ENCODE data around the gene SYT8.

SYT8 gene

DNA sequence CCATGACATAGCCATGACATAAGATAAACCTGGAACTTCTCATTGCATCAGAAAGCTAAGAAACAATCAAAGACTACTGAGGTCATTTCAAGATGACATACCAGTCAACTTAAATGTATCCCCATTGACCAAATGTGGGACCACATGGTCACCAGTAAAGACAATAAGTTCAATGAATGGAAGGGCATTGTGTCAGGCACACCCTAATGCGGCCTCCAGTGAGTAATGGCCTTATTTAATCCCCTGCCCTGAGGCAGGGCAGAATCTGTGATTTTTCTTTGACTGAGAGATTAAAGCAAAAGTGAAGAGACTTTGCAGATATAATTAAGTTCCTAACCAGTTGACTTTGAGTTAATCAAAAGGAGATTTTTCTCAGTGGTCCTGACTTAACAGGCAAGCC lies 17.3 kb upstream of the SYT8 start:
- in situ Hi-C loops (cut with MboI; ENCODE audit: low sequenced_read_pairs) = no loop called here

DNA sequence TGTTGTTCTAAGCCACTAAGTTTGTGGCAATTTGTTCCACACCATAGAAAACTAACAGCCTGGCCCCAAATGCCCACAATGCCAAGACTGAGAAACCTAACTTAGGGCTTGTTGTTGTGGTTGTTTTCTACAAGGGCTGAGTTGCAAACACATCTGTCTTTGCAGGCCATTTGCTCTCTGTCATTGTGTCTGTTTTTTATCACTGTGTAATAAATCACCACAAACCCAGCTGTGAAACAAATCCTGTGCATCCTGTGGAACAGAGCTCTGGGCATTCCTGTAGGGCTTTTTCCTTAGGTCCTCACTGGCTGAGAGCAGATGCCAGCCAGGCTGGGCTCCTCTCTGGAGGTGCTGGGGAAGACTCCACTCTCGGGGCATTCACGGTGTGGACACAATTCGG lies 15.7 kb upstream of the SYT8 start:
- in situ Hi-C loops (cut with MboI; ENCODE audit: low sequenced_read_pairs) = no loop called here

DNA sequence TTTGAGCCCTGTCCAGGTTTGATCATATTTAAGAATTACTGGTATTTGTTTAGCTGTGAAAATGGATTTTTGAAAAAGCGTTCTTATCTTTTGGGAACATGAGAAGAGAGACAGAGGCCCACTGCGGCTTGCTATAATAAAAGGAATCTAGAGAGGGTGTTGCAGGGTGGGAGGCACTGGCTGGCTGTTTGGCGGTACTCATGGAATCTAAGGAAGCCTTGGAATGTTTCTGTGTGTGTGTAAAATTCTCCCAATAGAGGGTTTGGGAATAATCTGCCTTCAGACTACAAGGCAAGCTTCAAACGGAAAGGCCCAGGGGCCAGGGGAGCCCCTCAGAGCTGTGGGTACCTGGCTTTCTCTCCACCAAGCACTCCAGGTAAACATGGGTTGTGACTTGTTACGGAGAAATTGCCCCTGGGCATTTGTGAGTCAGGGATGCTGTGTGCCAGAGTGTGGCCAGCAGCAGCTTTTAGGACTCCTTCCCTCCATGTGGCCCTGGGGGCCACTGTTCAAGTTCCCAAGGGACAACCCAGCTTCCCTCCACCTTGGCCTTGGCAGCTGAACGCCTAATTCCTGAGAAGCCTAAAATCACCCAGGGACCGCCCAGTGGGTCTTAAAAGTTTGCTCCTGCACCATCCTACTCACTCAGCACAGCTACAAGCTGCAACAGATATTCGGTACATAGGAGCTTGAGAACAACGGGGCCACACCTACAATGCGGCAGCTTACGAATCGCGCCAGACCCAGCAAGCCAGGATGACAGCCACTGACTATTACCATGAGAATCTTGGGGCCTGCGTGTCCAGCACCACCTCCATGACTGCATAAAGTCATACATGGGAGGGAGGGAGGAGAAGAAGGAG lies 14.1 kb upstream of the SYT8 start:
- in situ Hi-C loops (cut with MboI; ENCODE audit: low sequenced_read_pairs) = no loop called here

DNA sequence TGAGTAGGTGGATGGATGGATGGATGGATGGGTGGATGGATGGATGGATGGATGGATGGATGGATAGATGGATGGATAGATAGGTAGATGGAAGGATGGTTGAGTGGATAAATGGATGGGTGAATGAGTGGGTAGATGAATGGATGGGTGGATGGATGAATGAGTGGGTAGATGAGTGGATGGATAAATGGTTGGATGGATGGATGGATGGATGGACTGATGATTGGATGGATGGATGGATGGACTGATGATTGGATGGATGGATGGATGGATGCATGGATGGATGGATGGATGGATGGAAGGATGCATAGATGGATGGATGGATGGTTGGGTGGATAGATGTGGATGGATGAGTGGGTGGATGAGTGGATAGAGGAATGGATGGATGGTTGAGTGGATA lies 13.2 kb upstream of the SYT8 start:
- in situ Hi-C loops (cut with MboI; ENCODE audit: low sequenced_read_pairs) = no loop called here

DNA sequence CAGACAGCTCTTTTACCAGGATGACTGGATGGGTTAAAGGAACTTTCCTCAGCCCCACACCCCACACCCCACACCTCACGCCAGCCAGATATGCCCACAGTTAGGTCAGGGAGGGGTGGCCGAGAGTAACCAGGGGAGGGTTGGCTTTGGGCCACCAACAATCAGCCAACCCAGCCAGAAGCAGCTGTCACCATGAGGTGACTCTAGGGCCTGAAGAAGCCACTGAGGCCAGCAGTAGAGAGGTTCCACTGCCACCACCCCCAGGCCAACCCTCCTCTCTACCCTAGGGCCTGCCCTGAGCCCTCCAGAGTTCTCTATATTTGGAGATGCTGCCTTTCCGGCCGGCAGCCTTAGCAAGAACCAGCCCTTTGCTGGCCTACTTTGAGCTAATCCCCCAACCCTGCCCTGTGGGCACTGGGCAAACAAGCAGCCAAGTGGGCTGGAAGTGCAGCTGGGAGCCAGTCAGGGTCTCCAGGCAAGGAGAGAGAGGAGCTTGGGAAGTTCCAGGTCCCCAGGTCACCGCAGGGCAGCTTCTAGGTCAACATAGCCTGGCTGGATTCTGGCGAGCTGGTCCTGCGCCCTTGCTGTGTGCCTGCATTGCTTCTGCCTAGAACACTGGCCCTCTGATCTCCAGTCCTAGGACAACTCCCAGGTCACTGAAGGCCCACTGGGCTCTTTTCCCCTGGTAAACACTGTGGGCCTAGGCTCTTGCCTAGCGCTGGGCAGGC lies 12.0 kb upstream of the SYT8 start:
- in situ Hi-C loops (cut with MboI; ENCODE audit: low sequenced_read_pairs) = no loop called here

DNA sequence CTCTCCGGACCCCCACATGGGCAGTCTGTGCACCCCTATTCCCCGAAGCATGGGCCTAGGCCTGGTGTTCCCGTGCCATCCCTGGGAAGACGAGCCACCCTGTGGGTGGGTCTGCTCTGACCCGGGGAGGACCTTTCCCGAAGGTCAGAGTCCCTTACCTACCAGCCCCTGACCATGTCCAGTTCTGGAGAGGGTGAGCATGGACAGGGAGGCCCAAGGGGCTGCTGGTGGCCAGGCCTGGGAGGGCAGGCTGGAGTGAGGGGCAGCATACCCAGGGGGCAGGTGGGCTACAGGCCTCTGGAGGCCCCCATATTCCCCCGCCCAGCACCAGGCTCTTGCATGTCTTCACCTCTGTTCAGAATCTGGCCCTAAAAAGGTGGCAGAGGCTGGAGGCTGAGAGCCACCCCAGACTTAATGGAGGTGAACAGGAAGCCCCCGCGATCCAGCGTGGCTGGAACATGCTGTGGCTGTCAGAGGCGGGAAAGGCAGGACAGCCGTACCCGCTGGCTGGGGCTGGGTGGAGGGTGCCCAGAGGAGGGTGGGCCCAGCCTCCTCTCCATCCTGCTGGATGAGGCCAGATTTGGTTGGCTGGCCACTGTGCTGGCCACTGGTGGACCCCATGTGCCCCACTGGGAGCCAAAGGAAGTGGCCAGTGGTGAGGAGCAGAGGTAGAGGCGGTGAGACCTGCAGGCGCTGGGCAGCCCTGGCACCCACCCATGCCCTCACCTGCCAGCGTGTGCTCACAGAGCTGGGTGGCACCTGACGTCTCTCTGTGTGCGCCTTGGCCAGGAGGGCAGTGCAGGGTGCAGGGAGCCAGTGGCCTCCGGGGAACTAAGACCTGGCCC lies 11.2 kb upstream of the SYT8 start:
- in situ Hi-C loops (cut with MboI; ENCODE audit: low sequenced_read_pairs) = no loop called here

DNA sequence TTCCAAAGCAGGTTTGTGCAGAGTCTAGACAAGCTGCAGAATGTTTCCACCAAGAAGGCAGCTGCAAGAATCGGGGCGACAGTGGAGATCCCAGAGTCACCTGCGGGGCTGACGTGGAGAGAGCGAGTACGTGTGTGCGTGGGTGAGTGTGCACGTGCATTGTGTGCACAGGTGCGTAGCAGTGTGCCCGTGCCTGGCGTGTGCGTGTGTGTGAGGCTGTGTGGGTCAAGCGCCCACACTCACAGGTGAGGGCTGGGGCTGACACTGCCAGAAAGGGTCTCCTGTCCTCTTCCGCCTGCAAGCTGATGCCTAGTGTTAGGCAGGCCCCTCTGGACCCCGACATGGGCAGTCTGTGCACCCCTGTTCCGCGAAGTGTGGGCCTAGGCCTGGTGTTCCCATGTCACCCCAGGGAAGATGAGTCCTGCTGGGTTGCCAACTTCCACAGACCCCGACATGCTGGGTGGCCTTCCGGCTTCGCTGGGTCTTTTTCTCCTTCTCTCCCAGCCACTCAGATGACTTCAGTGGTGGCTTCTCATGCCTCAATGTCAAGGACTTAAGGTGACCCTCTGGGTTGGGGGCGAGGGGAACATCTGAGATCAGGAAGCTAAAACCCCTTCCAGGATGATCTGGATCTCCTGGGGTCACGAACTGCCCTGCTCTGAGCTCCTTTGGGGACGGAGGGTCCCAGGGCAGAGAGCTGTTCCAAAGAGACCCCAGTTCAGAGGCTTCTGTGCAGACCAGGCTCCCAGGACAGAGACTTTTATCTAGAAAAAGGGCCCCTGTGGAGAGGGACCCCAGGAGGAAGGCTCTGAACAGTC lies 10.4 kb upstream of the SYT8 start:
- in situ Hi-C loops (cut with MboI; ENCODE audit: low sequenced_read_pairs) = no loop called here

DNA sequence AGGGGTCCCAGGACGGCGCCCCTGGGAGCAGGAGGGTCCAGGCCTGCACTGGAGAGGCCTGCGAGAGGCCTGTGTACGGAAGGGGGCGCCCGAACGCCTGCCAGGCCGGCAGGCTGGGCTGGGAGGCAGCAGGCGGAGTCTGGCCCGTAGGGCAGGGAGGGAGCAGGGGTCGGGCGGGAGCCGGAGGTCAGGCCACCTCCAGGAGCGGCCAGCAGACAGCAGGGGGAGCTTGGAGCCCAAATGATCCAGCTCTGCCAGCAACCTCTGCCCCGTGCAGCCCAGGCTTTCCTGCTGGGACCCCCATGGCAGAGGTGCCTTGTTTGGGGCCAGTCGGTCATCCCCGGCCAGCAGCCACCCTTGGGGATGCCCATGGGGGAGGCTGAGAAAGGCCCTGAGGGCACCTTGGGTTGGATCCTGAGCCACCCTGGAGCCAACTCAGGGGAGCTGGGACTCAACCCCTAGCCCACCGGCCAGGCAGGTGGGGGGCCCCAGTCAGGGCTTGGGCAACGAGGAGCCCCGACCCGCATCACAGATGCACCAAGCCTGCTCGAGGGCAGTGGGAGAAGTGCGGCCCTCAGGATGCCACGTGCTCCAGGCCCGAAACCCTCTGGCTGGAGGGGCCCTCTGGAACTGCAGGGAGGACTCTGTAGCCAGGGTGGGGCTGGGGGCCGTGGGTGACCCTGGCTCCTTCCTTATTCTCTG lies 9.6 kb upstream of the SYT8 start:
- in situ Hi-C loops (cut with MboI; ENCODE audit: low sequenced_read_pairs) = no loop called here

DNA sequence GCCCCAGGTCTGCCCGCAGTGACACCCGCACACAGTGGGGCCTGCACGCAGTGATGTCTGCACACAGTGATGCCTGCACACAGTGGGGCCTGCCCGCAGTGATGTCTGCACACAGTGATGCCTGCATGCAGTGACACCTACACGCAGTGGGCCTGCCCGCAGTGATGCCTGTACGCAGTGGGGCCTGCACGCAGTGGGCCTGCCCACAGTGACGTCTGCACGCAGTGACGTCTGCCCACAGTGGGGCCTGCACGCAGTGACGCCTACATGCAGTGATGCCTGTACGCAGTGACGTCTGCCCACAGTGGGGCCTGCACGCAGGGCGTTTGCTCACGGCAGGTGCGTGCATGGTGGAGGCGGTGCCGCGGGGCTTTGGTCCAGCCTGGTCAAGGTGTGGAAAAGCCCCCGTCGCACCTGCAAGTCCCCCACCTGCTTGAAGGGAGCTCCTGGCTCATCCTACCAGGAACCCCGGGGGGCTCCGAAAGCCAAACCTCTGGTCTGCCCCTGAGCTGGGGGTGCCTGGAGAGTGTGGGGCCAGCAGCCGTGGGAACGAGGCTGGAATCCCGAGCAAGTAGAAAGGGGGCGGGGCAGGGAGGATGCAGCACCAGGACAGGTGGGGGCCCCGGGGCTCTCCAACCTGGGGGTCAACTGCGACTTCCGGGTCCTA lies 8.9 kb upstream of the SYT8 start:
- in situ Hi-C loops (cut with MboI; ENCODE audit: low sequenced_read_pairs) = no loop called here

DNA sequence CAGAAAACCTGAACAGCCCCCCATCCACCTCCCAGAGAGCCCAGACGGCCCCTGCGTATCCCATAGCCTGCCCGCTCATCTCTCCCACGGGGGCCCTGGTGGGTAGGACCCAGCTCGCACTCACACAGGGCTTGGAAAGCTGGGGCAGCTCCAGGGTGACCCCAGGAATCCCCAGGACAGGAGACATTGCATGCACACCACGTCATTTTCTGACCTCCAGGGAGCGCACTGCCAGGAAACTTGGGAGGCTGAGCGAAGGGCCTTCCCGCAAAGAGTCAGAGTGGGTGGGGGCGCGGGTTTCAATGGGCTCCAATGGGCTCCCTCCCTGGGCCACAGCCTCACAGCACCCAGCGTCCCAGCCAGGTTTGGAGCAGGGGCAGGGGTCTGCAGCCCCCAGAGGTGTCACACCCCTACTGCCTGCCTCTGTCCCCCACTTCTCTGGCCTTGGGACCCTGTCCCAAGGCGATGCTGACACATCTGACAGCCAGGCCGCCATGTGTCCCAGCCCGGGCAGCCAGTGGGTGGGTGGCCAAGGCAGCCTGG lies 8.2 kb upstream of the SYT8 start:
- in situ Hi-C loops (cut with MboI; ENCODE audit: low sequenced_read_pairs) = no loop called here

DNA sequence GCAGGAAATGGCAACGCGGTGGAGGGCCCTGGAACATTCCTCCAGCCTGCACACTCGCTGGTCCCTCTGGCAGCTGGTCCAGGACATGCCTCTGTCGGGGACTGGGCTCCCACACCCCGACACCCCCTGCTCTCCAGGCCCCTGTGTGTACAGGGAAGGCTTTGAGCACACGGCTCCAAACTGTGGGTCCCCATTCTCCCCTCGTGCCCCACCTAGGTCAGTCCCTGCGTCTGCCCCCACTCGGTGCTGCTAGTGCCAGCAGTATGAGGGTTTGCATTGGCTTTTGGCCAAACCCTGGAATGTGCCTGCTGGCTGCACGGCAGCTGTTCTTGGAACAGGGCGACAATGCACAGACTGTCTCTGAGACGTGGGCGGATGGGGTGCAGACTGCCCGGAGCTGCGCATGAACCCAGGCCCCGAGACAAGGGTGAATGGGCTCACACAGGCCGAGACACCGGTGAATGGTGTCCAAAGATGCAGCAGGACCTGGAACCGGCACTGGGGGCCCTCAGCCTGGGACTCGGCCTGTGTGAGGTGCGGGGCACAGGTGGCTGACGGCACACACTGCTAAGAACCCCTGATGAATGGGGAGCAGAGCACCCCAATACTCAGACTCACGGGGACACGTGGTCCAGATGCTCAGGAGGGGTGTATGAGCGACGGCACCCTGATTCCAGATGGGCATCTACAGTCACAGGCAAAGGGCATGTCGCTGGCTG lies 7.5 kb upstream of the SYT8 start:
- in situ Hi-C loops (cut with MboI; ENCODE audit: low sequenced_read_pairs) = no loop called here

DNA sequence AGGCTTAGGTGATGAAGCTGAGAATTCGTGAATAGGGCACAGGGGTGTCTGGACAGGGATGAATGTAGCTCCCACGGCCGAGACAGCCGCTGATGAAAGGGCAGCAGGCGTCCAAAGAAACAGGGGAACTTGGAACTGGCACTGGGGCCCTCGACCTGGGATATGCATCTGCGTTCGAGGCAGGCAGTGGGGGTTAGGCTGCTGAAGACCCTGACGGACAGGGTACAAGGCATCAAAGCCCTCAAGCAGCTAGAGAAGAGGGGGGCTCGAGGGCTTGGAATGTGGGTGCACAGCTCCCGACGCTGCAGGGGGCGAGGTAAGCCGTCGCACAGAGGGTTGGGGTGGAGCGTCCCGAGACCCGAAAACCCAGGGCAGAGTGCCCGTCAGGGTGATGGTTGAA lies 6.9 kb upstream of the SYT8 start:
- in situ Hi-C loops (cut with MboI; ENCODE audit: low sequenced_read_pairs) = no loop called here

DNA sequence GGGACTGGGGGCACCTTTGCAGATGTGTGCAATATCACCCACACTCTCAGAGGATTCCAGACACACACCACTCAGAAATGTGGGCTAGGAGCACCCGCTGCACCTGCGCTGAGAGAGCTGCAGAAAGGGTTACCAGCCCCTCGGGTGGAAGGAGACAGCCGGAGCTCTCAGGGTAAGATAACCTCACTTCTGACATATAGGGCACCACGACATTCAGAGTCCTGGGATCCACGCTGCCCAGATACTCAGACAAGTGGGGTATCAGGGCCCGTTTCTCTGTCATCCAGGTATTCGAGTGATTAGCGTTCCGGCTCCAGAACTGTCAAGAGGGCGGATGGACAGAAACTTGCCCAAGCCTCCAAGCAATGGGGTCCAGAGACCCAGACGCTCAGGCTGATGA lies 6.2 kb upstream of the SYT8 start:
- in situ Hi-C loops (cut with MboI; ENCODE audit: low sequenced_read_pairs) = no loop called here

DNA sequence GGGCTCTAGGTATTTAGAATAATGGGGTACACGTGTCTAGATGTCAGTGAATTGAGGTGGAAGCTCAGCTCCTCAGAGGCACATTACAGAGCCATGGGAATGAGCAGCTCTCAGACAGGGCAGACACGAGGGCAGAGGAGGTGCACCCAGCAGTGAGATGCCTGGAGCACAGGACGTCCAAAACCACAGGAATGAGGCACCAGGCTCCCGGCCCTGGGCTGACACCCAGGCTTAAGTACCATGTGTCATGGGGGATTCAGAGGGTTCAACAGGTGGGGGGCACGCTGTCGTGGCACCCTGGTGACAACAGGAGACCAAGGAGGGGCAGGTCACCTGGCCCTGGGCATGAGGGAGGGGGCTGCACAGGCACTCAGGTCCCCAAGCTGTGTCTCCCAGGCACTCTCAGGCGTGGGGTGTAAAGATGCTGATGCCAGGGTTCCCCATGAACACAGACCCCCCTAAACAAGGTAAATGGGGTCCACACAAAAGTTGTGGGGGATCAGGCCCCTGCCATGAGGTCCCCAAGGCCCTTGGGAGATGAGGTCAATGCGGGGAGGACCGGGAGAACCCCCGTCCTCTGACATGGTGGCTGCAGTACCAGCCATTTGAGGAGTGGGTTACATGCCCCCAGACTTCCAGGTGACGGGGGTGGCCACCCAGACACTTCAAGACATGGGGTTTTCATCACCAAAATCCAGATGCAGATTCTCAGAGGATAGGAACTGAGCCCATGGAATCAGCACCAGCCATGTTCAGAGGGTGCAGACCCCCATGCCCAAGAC lies 5.6 kb upstream of the SYT8 start:
- in situ Hi-C loops (cut with MboI; ENCODE audit: low sequenced_read_pairs) = no loop called here

DNA sequence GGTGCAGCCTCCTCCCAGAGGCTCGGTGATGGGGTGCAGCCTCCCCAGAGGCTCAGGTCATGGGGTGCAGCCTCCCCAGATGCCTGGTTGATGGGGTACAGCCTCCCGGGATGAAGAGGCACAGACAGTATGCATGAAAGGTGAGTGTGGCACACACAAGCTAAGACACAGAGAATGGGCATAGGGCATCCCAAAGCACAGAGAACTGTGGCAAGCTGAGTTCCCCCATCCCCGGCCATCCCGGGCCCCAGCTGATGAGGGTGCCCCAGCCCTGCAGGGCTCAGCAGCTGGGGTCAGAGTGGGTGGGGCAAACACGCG lies 4.8 kb upstream of the SYT8 start:
- in situ Hi-C loops (cut with MboI; ENCODE audit: low sequenced_read_pairs) = no loop called here

DNA sequence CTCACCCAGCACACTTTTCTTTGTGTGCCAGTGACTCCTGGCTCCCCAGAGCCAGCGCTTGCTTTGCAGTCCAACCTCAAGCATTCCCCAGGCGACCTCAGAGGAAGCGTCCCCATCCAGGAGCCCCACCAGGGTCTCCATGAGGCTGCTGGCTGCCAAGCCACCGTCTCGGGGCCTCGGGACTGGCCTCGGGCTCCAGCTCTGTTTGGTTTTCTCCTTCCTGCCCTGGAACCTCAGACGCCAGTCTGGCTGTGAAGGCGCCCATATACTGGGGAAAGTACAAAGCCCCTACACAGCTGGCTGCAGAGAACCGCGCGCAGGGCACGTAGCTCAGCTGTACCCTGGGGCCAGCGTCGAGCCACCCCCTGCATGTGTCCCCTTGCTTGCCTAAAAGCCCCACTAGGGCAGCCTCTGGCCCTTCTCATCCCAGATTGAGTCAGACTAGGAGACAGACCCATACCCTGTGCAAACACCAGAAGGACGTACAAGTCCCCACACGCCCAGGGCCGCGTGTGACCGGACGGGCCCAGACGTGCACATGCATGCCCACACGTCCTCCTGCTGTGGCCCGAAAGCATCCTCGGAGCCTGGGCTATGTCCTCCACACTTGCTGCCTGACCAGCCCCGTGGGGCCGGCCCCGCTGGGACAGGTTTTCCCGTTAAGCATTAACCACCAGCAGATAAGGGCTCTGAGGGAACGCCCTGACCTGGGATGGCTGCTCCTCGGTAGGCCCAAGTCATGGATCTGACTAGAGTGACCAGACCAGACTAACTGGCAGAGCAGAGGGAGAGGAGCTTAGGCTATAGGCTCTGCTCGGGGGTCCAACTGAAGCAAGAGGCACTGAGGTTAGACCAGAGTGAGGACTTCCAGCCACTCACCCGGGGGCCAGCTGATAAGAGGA lies 4.2 kb upstream of the SYT8 start:
- in situ Hi-C loops (cut with MboI; ENCODE audit: low sequenced_read_pairs) = no loop called here

Measured in hTERT RPE-1 (cell line).